Progenitor cell of endocrine pancreas (in vitro differentiated cells): ENCODE data around the gene PRR9. TPM values are rescaled to one million over a fixed set of nuclear protein-coding genes. Genes with fewer than 3 reads are reported as not detected.

Experiments used
- DNase-seq: peaks from one replicate; pipeline ENCODE4 v3.0.0; 2021; ENCODE audit warnings: low spot score; ENCODE audit not compliant: unreplicated experiment
- H3K27ac Mint-ChIP-seq: 2 replicates; pipeline ENCODE4 v1.8.0; 2021; ENCODE audit warnings: mild to moderate bottlenecking, moderate library complexity, mixed read lengths
- H3K27me3 Mint-ChIP-seq: 2 replicates; pipeline ENCODE4 v1.8.0; 2021; ENCODE audit warnings: mixed read lengths
- H3K36me3 Mint-ChIP-seq: 2 replicates; pipeline ENCODE4 v1.8.0; 2022; ENCODE audit warnings: mixed read lengths; ENCODE audit not compliant: insufficient read depth
- H3K4me1 Mint-ChIP-seq: 2 replicates; pipeline ENCODE4 v1.8.0; 2021; ENCODE audit warnings: low read depth, mixed read lengths
- H3K4me3 Mint-ChIP-seq: 2 replicates; pipeline ENCODE4 v1.8.0; 2021; ENCODE audit warnings: low read depth, mild to moderate bottlenecking, moderate library complexity, mixed read lengths
- H3K9me3 Mint-ChIP-seq: 2 replicates; pipeline ENCODE4 v1.8.0; 2021; ENCODE audit warnings: low read depth, mixed read lengths
- total RNA-seq: library from RNA; stranded (reverse); gene quantifications from 2 replicates; pipeline ENCODE4 v1.2.1, GENCODE V29; 2021
- TF ChIP-seq, protein P1 (sequence below): fragments of 200-600 bp; sonication (generic); IDR thresholded peaks from one replicate; pipeline ENCODE4 v1.5.0; 2021; ENCODE audit warnings: antibody characterized with exemption, mild to moderate bottlenecking; ENCODE audit not compliant: unreplicated experiment

PRR9 gene
- total RNA-seq, 1 donor from 2014 or later, result not detected

- H3K4me1 Mint-ChIP-seq, result peaks cover 8% of the 10 kb centered on the region
- no peak overlapping the region for H3K27ac Mint-ChIP-seq
- H3K36me3 Mint-ChIP-seq, result no peaks in the 10 kb centered on the region
- H3K27me3 Mint-ChIP-seq, result peaks cover 18% of the 10 kb centered on the region
- no peak overlapping the region for H3K4me3 Mint-ChIP-seq
- no peak for DNase-seq
- peaks cover 15% of the 10 kb centered on the region for H3K9me3 Mint-ChIP-seq
- TF ChIP-seq, protein P1, sequence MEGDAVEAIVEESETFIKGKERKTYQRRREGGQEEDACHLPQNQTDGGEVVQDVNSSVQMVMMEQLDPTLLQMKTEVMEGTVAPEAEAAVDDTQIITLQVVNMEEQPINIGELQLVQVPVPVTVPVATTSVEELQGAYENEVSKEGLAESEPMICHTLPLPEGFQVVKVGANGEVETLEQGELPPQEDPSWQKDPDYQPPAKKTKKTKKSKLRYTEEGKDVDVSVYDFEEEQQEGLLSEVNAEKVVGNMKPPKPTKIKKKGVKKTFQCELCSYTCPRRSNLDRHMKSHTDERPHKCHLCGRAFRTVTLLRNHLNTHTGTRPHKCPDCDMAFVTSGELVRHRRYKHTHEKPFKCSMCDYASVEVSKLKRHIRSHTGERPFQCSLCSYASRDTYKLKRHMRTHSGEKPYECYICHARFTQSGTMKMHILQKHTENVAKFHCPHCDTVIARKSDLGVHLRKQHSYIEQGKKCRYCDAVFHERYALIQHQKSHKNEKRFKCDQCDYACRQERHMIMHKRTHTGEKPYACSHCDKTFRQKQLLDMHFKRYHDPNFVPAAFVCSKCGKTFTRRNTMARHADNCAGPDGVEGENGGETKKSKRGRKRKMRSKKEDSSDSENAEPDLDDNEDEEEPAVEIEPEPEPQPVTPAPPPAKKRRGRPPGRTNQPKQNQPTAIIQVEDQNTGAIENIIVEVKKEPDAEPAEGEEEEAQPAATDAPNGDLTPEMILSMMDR, result peak; percentile 60
These were observed 27.0 kb upstream of the PRR9 start for GRCh38 chr1:153190373-153190772.

- Mint-ChIP-seq H3K27ac (no peak overlapping the region), H3K36me3 (no peaks in the 10 kb centered on the region), H3K4me3 (no peak overlapping the region), H3K9me3 (no peaks in the 10 kb centered on the region), H3K4me1 (peaks cover 5% of the 10 kb centered on the region), H3K27me3 (peaks cover 30% of the 10 kb centered on the region)
- TF ChIP-seq, protein P1, result peak; percentile 75
- DNase-seq, result peak; percentile 37
These were observed 24.7 kb upstream of the PRR9 start for GRCh38 chr1:153192697-153193096.

DNA sequence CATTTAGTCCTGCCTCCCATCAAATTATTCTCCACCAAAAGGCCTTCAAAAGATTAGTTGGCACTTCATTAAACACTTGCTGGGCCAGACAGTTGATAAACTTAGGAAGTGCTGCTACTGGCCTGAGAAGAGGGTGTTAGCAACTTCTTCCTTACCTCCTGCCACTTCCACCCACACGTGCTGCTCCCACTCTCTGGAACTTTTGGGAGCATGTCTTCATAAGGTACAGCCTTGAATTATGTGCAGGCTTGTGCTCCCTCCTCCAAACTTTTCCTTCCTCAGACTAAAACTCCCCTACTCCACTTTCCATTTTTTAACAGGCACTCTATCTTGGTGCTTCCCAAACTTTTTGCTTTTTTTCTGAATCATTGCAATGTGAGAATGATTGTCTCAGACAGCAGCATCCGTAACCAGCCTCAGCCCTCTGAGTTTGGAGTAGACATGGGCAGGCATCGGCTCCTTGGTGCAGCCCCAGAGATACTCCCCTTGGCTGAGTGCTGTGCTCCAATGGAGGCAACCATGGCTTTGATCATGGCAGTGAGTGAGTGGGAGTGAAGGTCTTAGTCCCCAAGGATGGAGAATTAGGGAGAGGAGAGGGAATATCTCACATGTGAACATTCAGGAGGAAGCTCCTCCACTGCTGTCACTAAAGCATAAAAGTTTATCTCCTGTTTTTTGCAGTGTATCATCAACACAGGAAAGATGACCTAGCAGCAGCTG, 22.9 kb upstream of the PRR9 start:
- Mint-ChIP-seq H3K27me3 (peaks cover 41% of the 10 kb centered on the region), H3K36me3 (no peaks in the 10 kb centered on the region), H3K27ac (no peak overlapping the region), H3K4me1 (peaks cover 4% of the 10 kb centered on the region), H3K4me3 (no peak overlapping the region), H3K9me3 (no peaks in the 10 kb centered on the region)
- DNase-seq, result no peak
- TF ChIP-seq, protein P1, result no peak

GRCh38 chr1:153195216-153195615, 22.2 kb upstream of the PRR9 start:
- Mint-ChIP-seq H3K27ac (no peak overlapping the region), H3K4me3 (no peak overlapping the region), H3K27me3 (peaks cover 44% of the 10 kb centered on the region), H3K9me3 (no peaks in the 10 kb centered on the region), H3K36me3 (no peaks in the 10 kb centered on the region), H3K4me1 (peaks cover 4% of the 10 kb centered on the region)
- TF ChIP-seq, protein P1, result no peak
- no peak for DNase-seq

DNA sequence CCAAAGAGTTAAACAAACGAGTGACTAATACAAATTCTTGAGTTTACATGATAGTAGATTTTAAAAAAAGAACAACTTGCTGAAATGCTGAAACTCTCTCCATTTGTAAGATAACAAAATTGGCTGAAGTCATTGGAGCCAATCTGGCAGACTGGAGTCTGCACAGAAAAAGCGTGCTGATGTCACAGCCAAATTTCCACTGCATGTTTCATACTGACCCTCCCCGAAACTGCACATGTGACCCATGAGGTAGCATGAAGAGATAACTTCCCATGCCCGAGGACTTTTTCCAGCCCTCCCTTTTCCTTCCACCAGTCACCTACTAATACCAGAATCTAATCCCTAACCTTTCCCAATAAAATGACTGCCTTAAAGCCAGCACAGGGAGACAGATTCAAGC, 15.4 kb upstream of the PRR9 start:
- no peak for DNase-seq

More for the DNA sequence above, 15.4 kb upstream of the PRR9 start:
- Mint-ChIP-seq H3K27me3 (peaks cover 24% of the 10 kb centered on the region), H3K36me3 (no peaks in the 10 kb centered on the region), H3K27ac (no peak overlapping the region), H3K4me3 (no peak overlapping the region), H3K9me3 (no peaks in the 10 kb centered on the region), H3K4me1 (no peaks in the 10 kb centered on the region)
- TF ChIP-seq, protein P1, result no peak
